Measurements from ENCODE around the gene RSBN1L. TPM values are rescaled to one million over a fixed set of nuclear protein-coding genes. Genes with fewer than 3 reads are reported as not detected.

Gene RSBN1L
- polyA plus RNA-seq, 1 donor from 2014 or later = 24.7 TPM

DNA sequence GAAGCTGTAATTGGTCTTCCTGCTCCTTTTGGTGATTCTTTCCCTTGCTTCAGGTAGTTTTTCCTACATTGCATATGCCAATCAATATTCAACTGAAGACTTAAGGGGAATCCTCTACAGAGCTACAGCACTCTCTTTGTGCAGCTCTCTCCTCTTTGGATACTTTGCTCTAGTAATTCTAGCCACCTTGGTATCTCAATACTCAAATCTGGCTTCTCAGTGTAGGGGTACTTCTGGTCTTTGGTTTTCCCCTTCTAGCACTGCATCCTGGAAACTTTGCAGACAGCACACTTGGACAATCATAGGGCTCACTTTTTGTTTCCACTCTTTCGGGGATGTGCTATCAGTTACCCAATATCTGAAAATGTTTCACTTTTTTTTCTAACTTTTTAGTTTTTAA, 112.3 kb downstream of the RSBN1L start:
- no peaks in the 10 kb centered on the region for H4K20me1 ChIP-seq (ENCODE audit: insufficient read depth)
- no peaks in the 10 kb centered on the region for H3K36me3 ChIP-seq (ENCODE audit: insufficient read depth, low read length)
- no peak overlapping the region for H3K27ac ChIP-seq (ENCODE audit: low read length)
- no peak overlapping the region for H2AFZ ChIP-seq (ENCODE audit: low read depth, low read length)
- TF ChIP-seq, protein P1, sequence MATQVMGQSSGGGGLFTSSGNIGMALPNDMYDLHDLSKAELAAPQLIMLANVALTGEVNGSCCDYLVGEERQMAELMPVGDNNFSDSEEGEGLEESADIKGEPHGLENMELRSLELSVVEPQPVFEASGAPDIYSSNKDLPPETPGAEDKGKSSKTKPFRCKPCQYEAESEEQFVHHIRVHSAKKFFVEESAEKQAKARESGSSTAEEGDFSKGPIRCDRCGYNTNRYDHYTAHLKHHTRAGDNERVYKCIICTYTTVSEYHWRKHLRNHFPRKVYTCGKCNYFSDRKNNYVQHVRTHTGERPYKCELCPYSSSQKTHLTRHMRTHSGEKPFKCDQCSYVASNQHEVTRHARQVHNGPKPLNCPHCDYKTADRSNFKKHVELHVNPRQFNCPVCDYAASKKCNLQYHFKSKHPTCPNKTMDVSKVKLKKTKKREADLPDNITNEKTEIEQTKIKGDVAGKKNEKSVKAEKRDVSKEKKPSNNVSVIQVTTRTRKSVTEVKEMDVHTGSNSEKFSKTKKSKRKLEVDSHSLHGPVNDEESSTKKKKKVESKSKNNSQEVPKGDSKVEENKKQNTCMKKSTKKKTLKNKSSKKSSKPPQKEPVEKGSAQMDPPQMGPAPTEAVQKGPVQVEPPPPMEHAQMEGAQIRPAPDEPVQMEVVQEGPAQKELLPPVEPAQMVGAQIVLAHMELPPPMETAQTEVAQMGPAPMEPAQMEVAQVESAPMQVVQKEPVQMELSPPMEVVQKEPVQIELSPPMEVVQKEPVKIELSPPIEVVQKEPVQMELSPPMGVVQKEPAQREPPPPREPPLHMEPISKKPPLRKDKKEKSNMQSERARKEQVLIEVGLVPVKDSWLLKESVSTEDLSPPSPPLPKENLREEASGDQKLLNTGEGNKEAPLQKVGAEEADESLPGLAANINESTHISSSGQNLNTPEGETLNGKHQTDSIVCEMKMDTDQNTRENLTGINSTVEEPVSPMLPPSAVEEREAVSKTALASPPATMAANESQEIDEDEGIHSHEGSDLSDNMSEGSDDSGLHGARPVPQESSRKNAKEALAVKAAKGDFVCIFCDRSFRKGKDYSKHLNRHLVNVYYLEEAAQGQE (IDR thresholded peaks at IDR 0.05; ENCODE audit: borderline replicate concordance) = no peak
- no peak for TF ChIP-seq SMC3 (conservative IDR thresholded peaks at IDR 0.05; ENCODE audit: poor library complexity)
- TF ChIP-seq POLR2AphosphoS5 (IDR thresholded peaks at IDR 0.05) = no peak
- TF ChIP-seq, protein P2, sequence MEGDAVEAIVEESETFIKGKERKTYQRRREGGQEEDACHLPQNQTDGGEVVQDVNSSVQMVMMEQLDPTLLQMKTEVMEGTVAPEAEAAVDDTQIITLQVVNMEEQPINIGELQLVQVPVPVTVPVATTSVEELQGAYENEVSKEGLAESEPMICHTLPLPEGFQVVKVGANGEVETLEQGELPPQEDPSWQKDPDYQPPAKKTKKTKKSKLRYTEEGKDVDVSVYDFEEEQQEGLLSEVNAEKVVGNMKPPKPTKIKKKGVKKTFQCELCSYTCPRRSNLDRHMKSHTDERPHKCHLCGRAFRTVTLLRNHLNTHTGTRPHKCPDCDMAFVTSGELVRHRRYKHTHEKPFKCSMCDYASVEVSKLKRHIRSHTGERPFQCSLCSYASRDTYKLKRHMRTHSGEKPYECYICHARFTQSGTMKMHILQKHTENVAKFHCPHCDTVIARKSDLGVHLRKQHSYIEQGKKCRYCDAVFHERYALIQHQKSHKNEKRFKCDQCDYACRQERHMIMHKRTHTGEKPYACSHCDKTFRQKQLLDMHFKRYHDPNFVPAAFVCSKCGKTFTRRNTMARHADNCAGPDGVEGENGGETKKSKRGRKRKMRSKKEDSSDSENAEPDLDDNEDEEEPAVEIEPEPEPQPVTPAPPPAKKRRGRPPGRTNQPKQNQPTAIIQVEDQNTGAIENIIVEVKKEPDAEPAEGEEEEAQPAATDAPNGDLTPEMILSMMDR (IDR thresholded peaks at IDR 0.05; ENCODE audit: poor library complexity, severe bottlenecking) = no peak
- TF ChIP-seq EZH2 (IDR thresholded peaks at IDR 0.05; ENCODE audit: borderline replicate concordance, insufficient read depth, low read length, poor library complexity, severe bottlenecking) = no peak
- TF ChIP-seq RAD21 (conservative IDR thresholded peaks at IDR 0.05) = no peak
- TF ChIP-seq MXI1 (conservative IDR thresholded peaks at IDR 0.05; ENCODE audit: poor library complexity, severe bottlenecking) = no peak
- TF ChIP-seq EP300 (conservative IDR thresholded peaks at IDR 0.05; ENCODE audit: poor library complexity, severe bottlenecking) = no peak
- no peak for TF ChIP-seq TAF1 (IDR thresholded peaks at IDR 0.05; ENCODE audit: low read depth)
- no peak overlapping the region for H3K4me3 ChIP-seq (ENCODE audit: low read length)
- H3K9me3 ChIP-seq (ENCODE audit: low read length) = no peaks in the 10 kb centered on the region
- no peaks in the 10 kb centered on the region for H3K9me2 ChIP-seq (ENCODE audit: insufficient read depth, low read length)
- no peaks in the 10 kb centered on the region for H3K27me3 ChIP-seq (ENCODE audit: insufficient read depth, low read depth, low read length)
- H3F3A ChIP-seq (ENCODE audit: insufficient read depth, low read length, poor library complexity, severe bottlenecking) = no peaks in the 10 kb centered on the region
- H3K9ac ChIP-seq (ENCODE audit: low read length) = no peak overlapping the region
- H3K4me2 ChIP-seq (ENCODE audit: low read length) = no peak overlapping the region
- H3K79me2 ChIP-seq (replicated peaks; ENCODE audit: insufficient read depth, low read length) = peaks cover 47% of the 10 kb centered on the region

DNA sequence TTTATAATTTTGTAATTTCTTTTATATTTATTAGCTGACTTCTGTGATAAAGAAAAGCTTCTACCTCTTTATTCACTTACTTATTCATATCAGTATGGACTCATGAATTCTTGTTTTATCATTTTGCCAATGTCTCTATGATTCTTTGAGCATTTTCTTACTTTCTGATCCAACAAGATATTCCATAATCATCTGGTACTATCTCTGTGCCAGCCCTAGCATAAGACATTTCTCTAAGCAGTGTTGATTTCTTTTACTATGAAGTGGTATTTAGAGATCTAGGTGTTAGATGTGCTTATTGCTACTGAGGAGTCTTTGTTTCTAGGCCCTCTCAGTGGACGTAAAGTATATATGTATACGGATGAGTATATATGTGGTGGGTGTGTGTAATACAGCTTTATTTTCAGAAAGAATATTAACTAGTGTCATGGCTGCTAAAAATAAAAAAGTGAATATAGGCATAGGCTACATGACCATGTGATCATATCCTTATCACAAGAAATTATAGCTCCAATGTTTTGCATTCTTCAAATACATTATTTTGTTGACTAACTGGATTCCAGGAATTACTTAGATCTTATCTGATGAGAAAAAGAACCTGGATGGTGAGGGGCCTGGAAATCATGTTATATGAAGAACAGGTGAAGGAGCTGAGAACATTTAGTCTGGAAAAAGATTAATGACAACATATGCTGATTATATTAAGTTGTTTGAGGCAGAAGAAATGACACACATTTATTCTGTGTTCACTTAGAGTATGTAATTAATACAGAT, 115.4 kb downstream of the RSBN1L start:
- Histone ChIP-seq H4K20me1 (ENCODE audit: insufficient read depth) (no peaks in the 10 kb centered on the region), H2AFZ (ENCODE audit: low read depth, low read length) (no peak overlapping the region), H3F3A (ENCODE audit: insufficient read depth, low read length, poor library complexity, severe bottlenecking) (no peaks in the 10 kb centered on the region), H3K79me2 (replicated peaks; ENCODE audit: insufficient read depth, low read length) (peaks cover 34% of the 10 kb centered on the region), H3K4me3 (ENCODE audit: low read length) (no peak overlapping the region), H3K27me3 (ENCODE audit: insufficient read depth, low read depth, low read length) (no peaks in the 10 kb centered on the region), H3K27ac (ENCODE audit: low read length) (no peak overlapping the region), H3K9ac (ENCODE audit: low read length) (no peak overlapping the region), H3K4me2 (ENCODE audit: low read length) (no peak overlapping the region), H3K9me3 (ENCODE audit: low read length) (no peaks in the 10 kb centered on the region), H3K9me2 (ENCODE audit: insufficient read depth, low read length) (no peaks in the 10 kb centered on the region), H3K36me3 (ENCODE audit: insufficient read depth, low read length) (no peaks in the 10 kb centered on the region)
- TF ChIP-seq SMC3 (conservative IDR thresholded peaks at IDR 0.05; ENCODE audit: poor library complexity) (no peak), RAD21 (conservative IDR thresholded peaks at IDR 0.05) (no peak)
